Measurements from ENCODE around the gene PIGS.

PIGS gene
- 28.8 to 39.5 (median 35.3) reads per million in 3 donors for total RNA-seq

- Histone ChIP-seq H3K4me1 (ENCODE audit: control insufficient read depth, insufficient read depth, low read length, poor library complexity, severe bottlenecking) (peaks cover 30% of the 10 kb centered on the region), H3K27ac (ENCODE audit: insufficient read depth, low read length, poor library complexity, severe bottlenecking) (peak within 1 kb of the TSS; percentile 81), H3K4me3 (ENCODE audit: insufficient read depth, low read depth, low read length, poor library complexity, severe bottlenecking) (peak within 1 kb of the TSS; percentile 95), H3K36me3 (ENCODE audit: control insufficient read depth, insufficient read depth, low read length) (peaks cover 5% of the 10 kb centered on the region), H3K27me3 (replicated peaks; ENCODE audit: control insufficient read depth, insufficient read depth, low read length, poor library complexity, severe bottlenecking) (no peaks in the 10 kb centered on the region), H3K9me3 (ENCODE audit: control insufficient read depth, low read length) (no peaks in the 10 kb centered on the region)
- peak; percentile 84 to 89 (median 86) for DNase-seq
These were observed at the start of gene PIGS for GRCh38 chr17:28571361-28572122. TSS of gene PIGS (minus strand) at chr17:28571524. CDS start at chr17:28571496, 28 bp downstream.

- DNase-seq = no peak
- no peak overlapping the region for H3K4me3 ChIP-seq (ENCODE audit: insufficient read depth, low read depth, low read length, poor library complexity, severe bottlenecking)
- no peaks in the 10 kb centered on the region for H3K9me3 ChIP-seq (ENCODE audit: control insufficient read depth, low read length)
- H3K27me3 ChIP-seq (replicated peaks; ENCODE audit: control insufficient read depth, insufficient read depth, low read length, poor library complexity, severe bottlenecking) = no peaks in the 10 kb centered on the region
- H3K36me3 ChIP-seq (ENCODE audit: control insufficient read depth, insufficient read depth, low read length) = peaks cover 84% of the 10 kb centered on the region
- no peaks in the 10 kb centered on the region for H3K4me1 ChIP-seq (ENCODE audit: control insufficient read depth, insufficient read depth, low read length, poor library complexity, severe bottlenecking)
- H3K27ac ChIP-seq (ENCODE audit: insufficient read depth, low read length, poor library complexity, severe bottlenecking) = no peak overlapping the region
These were observed 48.7 kb upstream of the PIGS start for GRCh38 chr17:28620010-28620409.

GRCh38 chr17:28618464-28618863, 47.1 kb upstream of the PIGS start:
- Histone ChIP-seq H3K36me3 (ENCODE audit: control insufficient read depth, insufficient read depth, low read length) (peaks cover 85% of the 10 kb centered on the region), H3K4me3 (ENCODE audit: insufficient read depth, low read depth, low read length, poor library complexity, severe bottlenecking) (no peak overlapping the region), H3K27me3 (replicated peaks; ENCODE audit: control insufficient read depth, insufficient read depth, low read length, poor library complexity, severe bottlenecking) (no peaks in the 10 kb centered on the region), H3K9me3 (ENCODE audit: control insufficient read depth, low read length) (no peaks in the 10 kb centered on the region), H3K4me1 (ENCODE audit: control insufficient read depth, insufficient read depth, low read length, poor library complexity, severe bottlenecking) (no peaks in the 10 kb centered on the region), H3K27ac (ENCODE audit: insufficient read depth, low read length, poor library complexity, severe bottlenecking) (no peak overlapping the region)
- no peak for DNase-seq

DNA sequence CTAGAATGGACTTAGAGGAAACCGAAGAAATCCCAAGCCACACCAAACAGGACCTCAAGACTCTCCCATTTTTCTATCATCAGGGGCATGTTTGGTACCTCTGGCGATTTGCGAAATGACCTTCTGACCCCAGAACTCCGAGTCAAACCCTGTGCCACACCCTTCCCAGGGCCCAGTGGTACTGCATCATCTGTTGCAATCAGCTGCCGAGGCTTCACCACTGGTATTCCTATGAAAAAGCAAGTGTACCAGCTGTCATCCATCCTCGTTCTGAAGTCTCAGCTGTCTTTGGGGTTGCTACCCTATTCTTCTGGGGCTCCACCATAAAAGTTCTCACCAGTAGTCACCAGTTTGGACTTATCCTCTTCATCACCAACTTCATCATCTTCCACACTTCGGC, 45.0 kb upstream of the PIGS start:
- Histone ChIP-seq H3K4me3 (ENCODE audit: insufficient read depth, low read depth, low read length, poor library complexity, severe bottlenecking) (no peak overlapping the region), H3K27me3 (replicated peaks; ENCODE audit: control insufficient read depth, insufficient read depth, low read length, poor library complexity, severe bottlenecking) (no peaks in the 10 kb centered on the region), H3K27ac (ENCODE audit: insufficient read depth, low read length, poor library complexity, severe bottlenecking) (no peak overlapping the region), H3K9me3 (ENCODE audit: control insufficient read depth, low read length) (no peaks in the 10 kb centered on the region), H3K4me1 (ENCODE audit: control insufficient read depth, insufficient read depth, low read length, poor library complexity, severe bottlenecking) (no peaks in the 10 kb centered on the region), H3K36me3 (ENCODE audit: control insufficient read depth, insufficient read depth, low read length) (peaks cover 70% of the 10 kb centered on the region)
- DNase-seq = no peak

- Histone ChIP-seq H3K27me3 (replicated peaks; ENCODE audit: control insufficient read depth, insufficient read depth, low read length, poor library complexity, severe bottlenecking) (no peaks in the 10 kb centered on the region), H3K4me3 (ENCODE audit: insufficient read depth, low read depth, low read length, poor library complexity, severe bottlenecking) (no peak overlapping the region), H3K27ac (ENCODE audit: insufficient read depth, low read length, poor library complexity, severe bottlenecking) (no peak overlapping the region), H3K4me1 (ENCODE audit: control insufficient read depth, insufficient read depth, low read length, poor library complexity, severe bottlenecking) (no peaks in the 10 kb centered on the region), H3K9me3 (ENCODE audit: control insufficient read depth, low read length) (no peaks in the 10 kb centered on the region), H3K36me3 (ENCODE audit: control insufficient read depth, insufficient read depth, low read length) (peaks cover 64% of the 10 kb centered on the region)
- no peak for DNase-seq
These were observed 44.1 kb upstream of the PIGS start for GRCh38 chr17:28615260-28615940.

DNA sequence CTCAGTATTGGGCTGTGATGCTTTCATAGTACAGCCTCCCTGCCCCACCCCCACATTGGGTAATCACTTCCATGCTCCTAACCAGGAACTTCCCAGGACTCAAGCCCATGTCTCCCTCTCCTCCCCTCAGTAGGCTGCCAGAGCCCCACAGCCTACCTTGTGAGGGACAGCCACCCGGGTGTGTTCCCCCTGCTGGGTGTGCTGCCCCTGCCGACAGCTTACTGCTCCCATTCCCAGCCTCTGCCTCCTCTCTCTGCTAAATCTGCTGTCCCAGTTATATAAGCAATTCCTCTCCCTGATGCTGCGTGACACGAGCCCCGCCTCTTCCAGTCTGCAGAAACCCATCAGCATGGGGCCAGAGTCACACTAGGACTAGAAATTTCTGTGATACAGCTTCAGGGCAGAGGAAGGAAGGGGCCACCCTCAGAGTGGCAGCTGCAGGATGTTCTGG, 42.6 kb upstream of the PIGS start, which contains the start of gene RSKR:
RSKR (minus strand) TSS at position 255 of the 451 bp plus-strand sequence; CDS start at position 231, 24 bp downstream.
- Histone ChIP-seq H3K27me3 (replicated peaks; ENCODE audit: control insufficient read depth, insufficient read depth, low read length, poor library complexity, severe bottlenecking) (no peaks in the 10 kb centered on the region), H3K4me1 (ENCODE audit: control insufficient read depth, insufficient read depth, low read length, poor library complexity, severe bottlenecking) (no peaks in the 10 kb centered on the region), H3K9me3 (ENCODE audit: control insufficient read depth, low read length) (no peaks in the 10 kb centered on the region), H3K36me3 (ENCODE audit: control insufficient read depth, insufficient read depth, low read length) (peaks cover 50% of the 10 kb centered on the region), H3K27ac (ENCODE audit: insufficient read depth, low read length, poor library complexity, severe bottlenecking) (no peak within 1 kb of the TSS), H3K4me3 (ENCODE audit: insufficient read depth, low read depth, low read length, poor library complexity, severe bottlenecking) (no peak within 1 kb of the TSS)
- DNase-seq = no peak

GRCh38 chr17:28612936-28613872, 41.9 kb upstream of the PIGS start:
- H3K36me3 ChIP-seq (ENCODE audit: control insufficient read depth, insufficient read depth, low read length) = peaks cover 42% of the 10 kb centered on the region
- H3K27me3 ChIP-seq (replicated peaks; ENCODE audit: control insufficient read depth, insufficient read depth, low read length, poor library complexity, severe bottlenecking) = no peaks in the 10 kb centered on the region
- peak in 2 of 3 donors; percentile 4 to 24 for DNase-seq
- H3K27ac ChIP-seq (ENCODE audit: insufficient read depth, low read length, poor library complexity, severe bottlenecking) = no peak overlapping the region
- no peaks in the 10 kb centered on the region for H3K9me3 ChIP-seq (ENCODE audit: control insufficient read depth, low read length)
- no peak overlapping the region for H3K4me3 ChIP-seq (ENCODE audit: insufficient read depth, low read depth, low read length, poor library complexity, severe bottlenecking)
- H3K4me1 ChIP-seq (ENCODE audit: control insufficient read depth, insufficient read depth, low read length, poor library complexity, severe bottlenecking) = no peaks in the 10 kb centered on the region

DNA sequence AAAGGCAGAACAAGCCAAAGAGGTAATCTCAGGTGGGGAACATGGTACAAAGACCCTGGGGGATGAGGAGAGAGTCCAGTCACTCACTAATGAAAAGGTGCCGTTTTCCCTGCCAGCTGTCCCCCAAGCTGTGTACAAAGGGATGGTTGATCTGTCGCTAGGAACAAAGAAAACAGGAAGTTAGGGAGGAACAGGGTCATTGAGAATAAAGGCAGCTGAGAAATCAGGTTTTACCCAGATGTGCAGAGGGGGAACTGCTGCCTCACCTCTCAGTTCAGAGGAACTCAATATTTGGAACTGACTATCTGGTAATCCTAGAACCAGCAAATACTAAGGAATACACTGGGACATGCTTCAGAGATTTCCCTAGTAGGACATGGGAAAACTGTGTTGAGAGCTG, 41.2 kb upstream of the PIGS start:
- no peaks in the 10 kb centered on the region for H3K9me3 ChIP-seq (ENCODE audit: control insufficient read depth, low read length)
- no peak overlapping the region for H3K4me3 ChIP-seq (ENCODE audit: insufficient read depth, low read depth, low read length, poor library complexity, severe bottlenecking)
- peaks cover 40% of the 10 kb centered on the region for H3K36me3 ChIP-seq (ENCODE audit: control insufficient read depth, insufficient read depth, low read length)
- no peak overlapping the region for H3K27ac ChIP-seq (ENCODE audit: insufficient read depth, low read length, poor library complexity, severe bottlenecking)
- DNase-seq = no peak
- no peaks in the 10 kb centered on the region for H3K27me3 ChIP-seq (replicated peaks; ENCODE audit: control insufficient read depth, insufficient read depth, low read length, poor library complexity, severe bottlenecking)
- no peaks in the 10 kb centered on the region for H3K4me1 ChIP-seq (ENCODE audit: control insufficient read depth, insufficient read depth, low read length, poor library complexity, severe bottlenecking)

- H3K9me3 ChIP-seq (ENCODE audit: control insufficient read depth, low read length) = no peaks in the 10 kb centered on the region
- no peak overlapping the region for H3K27ac ChIP-seq (ENCODE audit: insufficient read depth, low read length, poor library complexity, severe bottlenecking)
- no peaks in the 10 kb centered on the region for H3K27me3 ChIP-seq (replicated peaks; ENCODE audit: control insufficient read depth, insufficient read depth, low read length, poor library complexity, severe bottlenecking)
- peaks cover 19% of the 10 kb centered on the region for H3K36me3 ChIP-seq (ENCODE audit: control insufficient read depth, insufficient read depth, low read length)
- no peaks in the 10 kb centered on the region for H3K4me1 ChIP-seq (ENCODE audit: control insufficient read depth, insufficient read depth, low read length, poor library complexity, severe bottlenecking)
- no peak for DNase-seq
- H3K4me3 ChIP-seq (ENCODE audit: insufficient read depth, low read depth, low read length, poor library complexity, severe bottlenecking) = no peak overlapping the region
These were observed 39.1 kb upstream of the PIGS start for GRCh38 chr17:28610376-28610775.

Measured in effector memory CD4-positive, alpha-beta T cell (primary cell).